Right cardiac atrium (tissue), 5 donors: Measurements from ENCODE around the gene HOGA1. TPM values are rescaled to one million over a fixed set of nuclear protein-coding genes. Genes with fewer than 3 reads are reported as not detected.

Experiments
- ATAC-seq, 2 donors: fragments of 200-7000 bp; cut with Tn5 transposase; one replicate each; pipeline versions ENCODE4 v1.8.0 to v1.9.1; 2020; ENCODE audit warnings: moderate library complexity in 2 of 2, mild to moderate bottlenecking in 1 of 2
- DNase-seq, 3 donors: peaks; one replicate each; pipeline ENCODE4 v3.0.0-alpha.2; 2020
- H3K27ac ChIP-seq: one replicate; pipeline ENCODE4 v1.5.1; 2013; ENCODE audit warnings: mild to moderate bottlenecking, low read length, control low read depth, moderate library complexity
- H3K27me3 ChIP-seq: one replicate; pipeline ENCODE4 v1.6.1; 2013; ENCODE audit not compliant: control insufficient read depth, insufficient read depth
- H3K4me1 ChIP-seq: one replicate; pipeline ENCODE4 v1.6.1; 2013; ENCODE audit warnings: low read length; ENCODE audit not compliant: control insufficient read depth, insufficient read depth
- H3K4me3 ChIP-seq: one replicate; pipeline ENCODE4 v1.5.1; 2013; ENCODE audit warnings: low read length, control low read depth
- H3K9me3 ChIP-seq: one replicate; pipeline ENCODE4 v1.6.1; 2013; ENCODE audit warnings: low read length; ENCODE audit not compliant: control insufficient read depth
- WGBS: extraction: QIAGEN DNeasy Blood & Tissue Kit; methylation state at CpG from one replicate; pipeline ENCODE4 v1.1.7; 2013; 5-methylcytosine and 5-hydroxymethylcytosine counted together
- intact Hi-C, 4 donors: fragments of 100-400 bp; cut with DNase I; formaldehyde crosslinking; loops; one replicate each; pipeline versions ENCODE4 v1.11.0 to v1.14.0; 2022 to 2023
- polyA plus RNA-seq: library from polyadenylated mRNA; stranded (reverse); fragments of 200-250 nt; gene quantifications from one replicate; pipeline ENCODE4 v1.2.3, GENCODE V29; 2013
- total RNA-seq, 4 donors: library from RNA; stranded (reverse); fragmentation: NEBNext Ultra II Directional; extraction: Animal tissue kit (Norgen Biotek cat#: 25700); gene quantifications; one replicate each; pipeline ENCODE4 v1.2.1, GENCODE V29; 2021
- donor health status: healthy with polysubstance abuse.
- donor health status: DM: no; HTN: yes; CAD: no.
- donor health status: DM: no; HTN: no; CAD: no.
- donor health status: DM: no; HTN: yes; CAD: no; lungs with severe emphysema.
- donor health status: DM: yes; HTN: yes; CAD: no.

HOGA1 gene
- total and polyA plus RNA-seq, 5 donors: 4.4 to 15.0 (median 12.6) TPM

GRCh38 chr10:97651773-97652172 lies 67.6 kb downstream of the HOGA1 start:
- no peaks in the 10 kb centered on the region for H3K4me1 ChIP-seq
- H3K9me3 ChIP-seq: no peaks in the 10 kb centered on the region
- intact Hi-C loops: no loop called here
- no peaks in the 10 kb centered on the region for H3K27me3 ChIP-seq
- no peak overlapping the region for H3K27ac ChIP-seq
- H3K4me3 ChIP-seq: no peak overlapping the region
- WGBS: 96% methylated on average over 3 of the region's 3 CpGs
- ATAC-seq (no peak), DNase-seq (no peak)

- WGBS: 88% methylated on average over 5 of the region's 5 CpGs
- Histone ChIP-seq H3K4me3 (no peak overlapping the region), H3K4me1 (no peaks in the 10 kb centered on the region), H3K9me3 (no peaks in the 10 kb centered on the region), H3K27me3 (no peaks in the 10 kb centered on the region), H3K27ac (no peak overlapping the region)
- intact Hi-C loops: no loop called here
- ATAC-seq (no peak), DNase-seq (no peak)
Observed at GRCh38 chr10:97656777-97657176, 72.6 kb downstream of the HOGA1 start.

- intact Hi-C loops: no loop called here
- no peaks in the 10 kb centered on the region for H3K9me3 ChIP-seq
- no peaks in the 10 kb centered on the region for H3K4me1 ChIP-seq
- no peak overlapping the region for H3K4me3 ChIP-seq
- no peaks in the 10 kb centered on the region for H3K27me3 ChIP-seq
- 54% methylated on average over 1 of the region's 1 CpG for WGBS
- no peak overlapping the region for H3K27ac ChIP-seq
- no peak for DNase-seq
- ATAC-seq: no peak
Observed at GRCh38 chr10:97659589-97659988, 75.4 kb downstream of the HOGA1 start.

Other genes starting within 250 kb of the HOGA1 start
- 1 to 10 TPM; 5.0 to 7.6 (median 7.5) TPM for gene FRAT2, start 249.7 kb upstream of the HOGA1 start, total RNA-seq
- 3.4 TPM for gene FRAT2, start 249.7 kb upstream of the HOGA1 start, polyA plus RNA-seq
- 10 to 100 TPM; 10.8 to 21.2 (median 14.2) TPM for gene RRP12, start 183.0 kb upstream of the HOGA1 start, total RNA-seq
- 18.4 TPM for gene RRP12, start 183.0 kb upstream of the HOGA1 start, polyA plus RNA-seq
- gene PGAM1, start 158.2 kb upstream of the HOGA1 start, total RNA-seq: 100 to 1,000 TPM; 245 to 330 (median 314) TPM
- gene PGAM1, start 158.2 kb upstream of the HOGA1 start, polyA plus RNA-seq: 204 TPM
- gene EXOSC1, start 138.4 kb upstream of the HOGA1 start, total RNA-seq: 10 to 100 TPM; 19.8 to 22.1 (median 21.1) TPM
- 35.2 TPM for gene EXOSC1, start 138.4 kb upstream of the HOGA1 start, polyA plus RNA-seq
- 10 to 100 TPM; 18.9 to 28.6 (median 23.8) TPM for gene ZDHHC16, start 138.2 kb upstream of the HOGA1 start, total RNA-seq
- gene ZDHHC16, start 138.2 kb upstream of the HOGA1 start, polyA plus RNA-seq: 23.4 TPM
- gene MMS19, start 86.0 kb upstream of the HOGA1 start, total RNA-seq: 10 to 100 TPM; 32.8 to 40.0 (median 36.8) TPM
- 33.7 TPM for gene MMS19, start 86.0 kb upstream of the HOGA1 start, polyA plus RNA-seq
- gene UBTD1, start 85.5 kb upstream of the HOGA1 start, total RNA-seq: 10 to 100 TPM; 24.8 to 27.6 (median 25.8) TPM
- gene UBTD1, start 85.5 kb upstream of the HOGA1 start, polyA plus RNA-seq: 42.1 TPM
- gene ANKRD2, start 11.6 kb upstream of the HOGA1 start, total RNA-seq: 10 to 100 TPM in 3 of 4 donors, 1 to 10 TPM in 1; 9.9 to 19.3 (median 17.8) TPM
- 67.6 TPM for gene ANKRD2, start 11.6 kb upstream of the HOGA1 start, polyA plus RNA-seq
- under 1 TPM in 3 of 4 donors, not detected in 1; 0.25 to 0.76 (median 0.31) TPM for gene C10orf62, start 5.3 kb downstream of the HOGA1 start, total RNA-seq
- gene C10orf62, start 5.3 kb downstream of the HOGA1 start, polyA plus RNA-seq: 0.20 TPM
- gene MORN4, start 49.1 kb downstream of the HOGA1 start, total RNA-seq: 10 to 100 TPM; 10.1 to 11.7 (median 11.0) TPM
- 23.3 TPM for gene MORN4, start 49.1 kb downstream of the HOGA1 start, polyA plus RNA-seq
- 10 to 100 TPM; 11.7 to 14.7 (median 12.5) TPM for gene PI4K2A, start 56.3 kb downstream of the HOGA1 start, total RNA-seq
- 9.3 TPM for gene PI4K2A, start 56.3 kb downstream of the HOGA1 start, polyA plus RNA-seq
- 10 to 100 TPM; 12.2 to 23.1 (median 15.7) TPM for gene AVPI1, start 102.9 kb downstream of the HOGA1 start, total RNA-seq
- gene AVPI1, start 102.9 kb downstream of the HOGA1 start, polyA plus RNA-seq: 15.4 TPM
- gene MARVELD1, start 129.3 kb downstream of the HOGA1 start, total RNA-seq: 10 to 100 TPM; 17.3 to 27.8 (median 21.6) TPM
- gene MARVELD1, start 129.3 kb downstream of the HOGA1 start, polyA plus RNA-seq: 10.6 TPM
- 10 to 100 TPM; 14.8 to 20.6 (median 17.7) TPM for gene ZFYVE27, start 152.7 kb downstream of the HOGA1 start, total RNA-seq
- 16.0 TPM for gene ZFYVE27, start 152.7 kb downstream of the HOGA1 start, polyA plus RNA-seq
- 100 to 1,000 TPM; 110 to 191 (median 168) TPM for gene SFRP5, start 187.6 kb downstream of the HOGA1 start, total RNA-seq
- gene SFRP5, start 187.6 kb downstream of the HOGA1 start, polyA plus RNA-seq: 110 TPM